Prostate gland (tissue), 2 donors: ENCODE results near the gene DOC2B.

ENCODE experiments used
- CTCF ChIP-seq, 4 experiments: fragments of 200-600 bp in 2 of 4; fragments of 450-650 bp in 2 of 4; sonication (generic) in 2 of 4; IDR thresholded peaks; 1 replicate in 3 of 4; 2 replicates in 1 of 4; pipeline ENCODE4 v1.5.1; 2016 to 2019; ENCODE audit warnings: antibody characterized with exemption in 4 of 4, mild to moderate bottlenecking in 2 of 4, moderate library complexity in 2 of 4
- POLR2A ChIP-seq: fragments of 450-650 bp; IDR thresholded peaks from one replicate; pipeline ENCODE4 v1.6.1; 2016; ENCODE audit warnings: antibody characterized with exemption, mild to moderate bottlenecking
- POLR2AphosphoS5 ChIP-seq: sonication (generic); formaldehyde crosslinking; IDR thresholded peaks from one replicate; pipeline ENCODE4 v1.6.1; 2017; ENCODE audit warnings: antibody characterized with exemption

- TF ChIP-seq POLR2A (no peak), POLR2AphosphoS5 (no peak), CTCF (IDR thresholded peaks at IDR 0.05) (no peak)
Measured at GRCh38 chr17:189444-189843, 8.0 kb upstream of the DOC2B start.
